Measurements from ENCODE around the gene ARVCF.

Gene ARVCF

GRCh38 chr22:19975707-19976035, 41.0 kb downstream of the ARVCF start:
- H3K27ac ChIP-seq (replicated peaks), result no peak overlapping the region
- TF ChIP-seq CTCF (IDR thresholded peaks at IDR 0.05; ENCODE audit: insufficient read depth, low read length) (no peak), GABPA (IDR thresholded peaks at IDR 0.05; ENCODE audit: low read depth) (no peak), REST (IDR thresholded peaks at IDR 0.05; ENCODE audit: insufficient replicate concordance, low read depth) (no peak), POLR2AphosphoS5 (IDR thresholded peaks at IDR 0.05; ENCODE audit: low read depth) (no peak), SPI1 (IDR thresholded peaks at IDR 0.05; ENCODE audit: borderline replicate concordance, low read depth) (no peak)
- no peaks in the 10 kb centered on the region for H3K27me3 ChIP-seq (ENCODE audit: insufficient read depth, poor library complexity, severe bottlenecking)
- no peak for DNase-seq (ENCODE audit: low read depth in 1 of 2, low spot score in 1 of 2)
- no peak overlapping the region for H3K4me3 ChIP-seq (replicated peaks; ENCODE audit: insufficient read depth, low read length)

- no peaks in the 10 kb centered on the region for H3K27me3 ChIP-seq (ENCODE audit: insufficient read depth, poor library complexity, severe bottlenecking)
- peak in 1 of 2 experiments; percentile 45 for DNase-seq (ENCODE audit: low read depth in 1 of 2, low spot score in 1 of 2)
- peak; percentile 62; the same call in 1 of the 2 replicates for TF ChIP-seq POLR2AphosphoS5 (IDR thresholded peaks at IDR 0.05; ENCODE audit: low read depth)
- TF ChIP-seq CTCF (IDR thresholded peaks at IDR 0.05; ENCODE audit: insufficient read depth, low read length), result no peak
- TF ChIP-seq GABPA (IDR thresholded peaks at IDR 0.05; ENCODE audit: low read depth), result no peak
- TF ChIP-seq REST (IDR thresholded peaks at IDR 0.05; ENCODE audit: insufficient replicate concordance, low read depth), result no peak
- TF ChIP-seq SPI1 (IDR thresholded peaks at IDR 0.05; ENCODE audit: borderline replicate concordance, low read depth), result peak; percentile 82
- no peak overlapping the region for H3K4me3 ChIP-seq (replicated peaks; ENCODE audit: insufficient read depth, low read length)
- H3K27ac ChIP-seq (replicated peaks), result no peak overlapping the region
Measured at GRCh38 chr22:19974935-19975706, 41.5 kb downstream of the ARVCF start.

GRCh38 chr22:19974268-19974861, 42.3 kb downstream of the ARVCF start:
- TF ChIP-seq CTCF (IDR thresholded peaks at IDR 0.05; ENCODE audit: insufficient read depth, low read length) (no peak), POLR2AphosphoS5 (IDR thresholded peaks at IDR 0.05; ENCODE audit: low read depth) (no peak), REST (IDR thresholded peaks at IDR 0.05; ENCODE audit: insufficient replicate concordance, low read depth) (no peak), GABPA (IDR thresholded peaks at IDR 0.05; ENCODE audit: low read depth) (no peak), SPI1 (IDR thresholded peaks at IDR 0.05; ENCODE audit: borderline replicate concordance, low read depth) (no peak)
- DNase-seq (ENCODE audit: low read depth in 1 of 2, low spot score in 1 of 2), result peak in 1 of 2 experiments; percentile 22
- Histone ChIP-seq H3K27me3 (ENCODE audit: insufficient read depth, poor library complexity, severe bottlenecking) (no peaks in the 10 kb centered on the region), H3K27ac (replicated peaks) (no peak overlapping the region), H3K4me3 (replicated peaks; ENCODE audit: insufficient read depth, low read length) (no peak overlapping the region)

Measured in HL-60 (cell line).